GM19025 (cell line): ENCODE measurements around the gene HES5.

Source experiments
- ATAC-seq: cut with Tn5 transposase; IDR thresholded peaks from one replicate; pipeline ENCODE4 v1.9.1; 2021; ENCODE audit warnings: mild to moderate bottlenecking, low read depth, moderate library complexity; ENCODE audit not compliant: unreplicated experiment

HES5 gene

DNA sequence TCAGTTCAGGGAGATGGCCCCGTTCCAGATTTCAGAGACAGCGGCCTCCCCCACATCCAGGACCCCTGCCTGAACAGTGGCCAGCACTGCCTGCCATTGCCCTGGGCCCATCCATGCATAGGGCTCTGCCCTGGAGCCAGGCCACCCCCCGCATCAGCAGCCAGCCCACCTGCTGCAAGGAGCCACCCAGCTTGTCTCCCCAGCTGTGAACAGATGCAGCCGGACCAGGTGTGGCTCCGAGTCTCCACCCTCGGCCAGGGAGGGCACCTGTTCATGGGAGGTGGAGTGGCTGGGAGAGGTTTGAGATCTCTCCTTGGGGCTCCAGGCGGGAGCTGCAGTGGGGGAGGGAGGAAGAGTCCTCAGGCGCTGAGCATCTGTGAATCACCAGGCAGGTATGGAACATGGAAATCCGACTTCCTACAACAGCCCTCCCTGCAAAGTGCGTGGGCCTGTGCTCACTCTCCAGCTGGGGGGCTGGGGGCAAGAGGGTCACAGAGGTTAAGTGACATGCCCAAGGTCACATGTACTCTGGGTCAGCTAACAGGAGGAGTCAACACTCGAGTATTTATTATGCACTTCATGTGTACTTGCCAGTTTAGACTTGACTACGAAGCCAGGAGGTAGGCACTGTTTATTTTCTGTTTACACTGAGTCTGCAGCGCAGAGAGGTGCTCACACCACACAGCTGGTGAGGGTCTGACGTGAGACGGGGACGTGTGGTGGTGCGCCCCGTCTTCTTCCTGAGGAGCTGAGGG is 4.8 kb upstream of the HES5 start:
- no peak for ATAC-seq

DNA sequence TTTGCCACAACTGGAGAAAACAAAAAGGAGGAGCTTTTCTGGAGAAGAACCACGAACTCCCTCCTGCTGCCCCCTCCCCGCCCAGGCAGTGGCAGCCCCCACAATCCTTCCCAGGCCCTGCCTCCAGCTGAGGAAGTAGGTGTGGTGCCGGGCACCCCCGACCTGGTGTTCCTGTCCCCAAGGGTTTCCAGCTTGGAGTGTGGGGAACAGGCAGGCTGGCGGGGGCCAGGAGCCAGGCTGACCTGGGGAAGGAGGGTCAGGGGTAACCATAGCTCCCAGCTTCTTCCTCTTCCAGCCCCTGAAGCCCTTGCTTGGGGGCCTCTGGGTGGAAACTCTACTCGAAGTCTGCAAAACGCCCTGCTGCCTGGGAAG is 4.2 kb upstream of the HES5 start:
- ATAC-seq = no peak

DNA sequence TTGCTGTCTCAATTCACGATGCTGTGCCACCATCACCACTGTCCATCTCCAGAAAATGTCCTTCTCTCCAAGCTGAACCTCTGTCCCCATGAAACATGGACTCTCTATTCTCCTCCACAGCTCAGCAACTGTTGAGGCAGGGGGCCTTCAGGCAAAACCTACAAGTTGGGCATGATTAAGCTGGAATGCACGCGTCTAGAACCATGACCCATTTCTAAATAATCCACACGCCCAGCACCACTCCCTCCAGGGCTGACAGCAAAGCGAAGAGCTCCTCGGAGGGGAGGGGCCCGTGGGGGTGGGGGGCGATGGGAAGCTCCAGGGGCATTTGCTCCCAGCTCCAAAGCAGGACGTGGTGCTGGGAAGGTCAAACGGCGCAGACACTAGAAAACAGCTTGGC is 3.3 kb upstream of the HES5 start:
- no peak for ATAC-seq

- no peak for ATAC-seq
Observed at GRCh38 chr1:2532485-2533160, 2.6 kb upstream of the HES5 start.

DNA sequence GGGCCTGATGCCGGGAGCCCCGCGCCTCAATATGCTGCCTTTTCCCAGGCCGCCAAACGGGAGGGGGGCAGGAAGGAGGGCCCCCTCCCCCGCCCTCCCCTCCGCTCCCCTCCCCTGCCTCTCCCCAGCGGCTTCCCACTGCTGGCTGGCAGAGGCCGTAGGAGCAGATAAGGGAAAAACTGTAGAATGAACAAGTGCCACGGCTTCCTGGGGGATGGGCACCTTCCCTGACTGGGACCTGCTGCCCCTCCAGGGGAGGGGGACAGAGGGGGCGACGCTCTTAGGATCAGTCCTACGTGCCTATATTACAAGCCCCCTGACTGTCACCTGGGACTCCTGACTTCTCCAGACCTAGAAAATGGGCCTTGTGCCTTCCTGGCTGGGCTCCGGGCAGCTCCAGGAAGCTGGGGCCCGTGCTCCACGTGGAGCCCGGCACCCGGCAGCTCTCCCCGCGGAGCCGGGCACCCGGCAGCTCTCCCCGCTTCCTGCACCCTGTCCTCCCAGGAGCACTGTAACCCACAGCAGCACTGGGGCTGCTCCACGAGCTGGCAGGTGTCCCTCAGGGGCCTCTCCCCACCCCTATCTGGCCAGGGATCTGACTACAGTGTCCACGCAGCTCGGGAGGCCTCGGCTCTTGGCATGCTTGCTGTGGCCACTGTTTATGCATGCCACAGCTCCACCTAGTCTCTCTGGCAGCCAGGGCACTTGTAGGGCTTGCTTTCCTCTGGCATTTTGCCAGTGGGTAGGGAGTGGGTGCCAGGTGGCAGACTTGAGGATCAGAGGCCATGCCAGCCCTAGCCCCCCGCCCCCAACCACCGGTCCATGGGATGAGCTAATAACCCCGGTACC is 674 bp upstream of the HES5 start:
- no peak for ATAC-seq

DNA sequence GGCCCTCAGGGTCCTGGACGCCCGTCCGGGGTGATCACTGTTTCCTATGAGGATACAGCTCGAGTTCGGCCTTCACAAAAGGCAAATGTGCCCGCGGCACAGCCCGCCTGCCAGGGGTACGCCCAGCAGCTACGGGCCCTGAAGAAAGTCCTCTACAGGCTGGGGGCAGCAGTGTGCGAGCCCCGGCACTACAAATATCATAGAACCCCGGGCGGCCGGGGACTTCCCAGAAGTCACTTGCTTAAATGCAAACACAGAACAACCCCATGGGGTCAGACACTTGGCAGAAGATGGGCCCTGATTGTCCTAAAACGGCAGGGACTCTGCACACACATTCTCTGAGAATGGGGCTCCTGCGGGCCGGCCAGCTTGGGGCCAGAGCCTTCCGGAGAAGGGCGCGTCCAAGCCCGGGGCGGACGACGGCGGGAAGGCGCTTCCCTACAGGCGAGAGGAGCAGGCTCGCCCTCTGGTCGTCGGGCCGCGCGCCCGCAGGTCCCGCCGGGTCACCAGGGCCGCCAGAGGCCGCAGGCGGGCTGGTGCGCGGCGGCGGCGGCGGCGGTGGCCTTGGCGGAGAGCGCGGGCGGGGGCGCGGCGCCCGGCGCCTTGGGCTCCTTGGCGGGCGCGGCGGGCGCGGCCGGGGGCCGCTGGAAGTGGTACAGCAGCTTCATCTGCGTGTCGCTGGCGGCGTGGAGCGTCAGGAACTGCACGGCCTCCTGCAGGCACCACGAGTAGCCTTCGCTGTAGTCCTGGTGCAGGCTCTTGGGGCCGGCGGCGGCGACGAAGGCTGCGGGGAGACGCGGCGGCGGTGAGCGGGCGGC is 888 bp downstream of the HES5 start:
- ATAC-seq = no peak

GRCh38 chr1:2528611-2528965 is 1.5 kb downstream of the HES5 start:
- no peak for ATAC-seq

GRCh38 chr1:2528016-2528415 is 2.0 kb downstream of the HES5 start:
- no peak for ATAC-seq

DNA sequence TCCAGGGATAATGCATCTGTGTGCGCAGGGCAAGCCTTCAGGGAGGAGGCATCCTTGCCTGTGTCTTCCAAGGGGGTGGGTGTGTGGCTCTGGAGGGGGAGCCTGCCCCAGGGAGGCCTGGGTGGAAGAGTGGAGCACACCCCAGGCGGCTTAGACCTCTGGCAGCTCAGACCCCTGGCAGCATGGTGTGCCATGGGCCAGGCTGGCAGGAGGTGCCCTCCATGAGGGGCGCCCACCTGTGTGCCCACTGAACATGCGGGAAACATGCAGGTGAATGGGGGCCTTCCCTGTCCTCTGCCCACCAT is 2.6 kb downstream of the HES5 start:
- no peak for ATAC-seq

GRCh38 chr1:2526824-2527555 is 3.1 kb downstream of the HES5 start:
- peak; percentile 24 for ATAC-seq

DNA sequence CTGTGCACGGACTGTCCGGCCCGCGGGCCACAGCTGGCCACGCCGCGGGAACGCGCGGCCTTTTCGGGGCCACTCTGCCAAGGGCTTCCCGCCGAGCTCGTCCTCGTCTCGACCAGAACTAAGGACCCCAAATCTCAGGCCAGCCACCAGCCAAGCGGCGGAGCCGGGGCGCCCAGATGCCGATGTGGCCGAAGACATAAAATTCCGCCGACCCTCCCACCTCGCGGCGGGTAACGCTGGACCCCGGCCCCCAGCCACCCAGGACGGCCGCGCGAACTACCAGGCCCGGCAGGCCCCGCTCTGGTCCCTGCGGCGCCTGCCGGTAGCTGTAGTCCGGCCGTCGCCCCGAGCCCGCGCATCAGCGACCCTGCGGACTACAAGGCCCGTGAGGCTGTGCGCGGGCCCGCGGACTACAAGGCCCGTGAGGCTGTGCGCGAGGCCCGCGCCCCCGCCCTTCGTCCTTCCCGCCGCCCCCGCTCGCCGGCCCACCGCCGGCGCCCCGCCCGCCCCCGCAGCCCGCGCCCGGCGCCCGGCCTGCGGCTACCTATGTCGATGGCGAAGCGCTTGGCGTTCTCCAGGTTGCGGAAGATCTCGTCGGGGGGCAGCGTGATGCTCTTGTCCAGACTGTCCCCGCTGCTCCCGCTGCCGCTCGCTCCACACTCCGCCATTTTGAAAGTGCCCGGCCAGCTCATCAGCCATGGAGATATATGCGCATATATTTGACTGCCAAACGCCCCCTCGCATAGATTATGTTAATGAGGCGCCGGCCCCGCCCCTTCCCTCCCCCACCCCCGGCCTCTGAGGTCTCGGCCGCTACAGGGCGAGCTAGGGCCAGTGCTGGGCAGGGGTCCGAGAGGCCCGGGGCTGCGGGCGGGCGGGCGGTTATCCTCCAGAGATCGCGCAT is 3.9 kb downstream of the HES5 start, which contains the start of gene PANK4:
PANK4 (minus strand) TSS at position 677 of the 904 bp plus-strand sequence; CDS start at position 668, 9 bp downstream.
- peak; percentile 77 for ATAC-seq

GRCh38 chr1:2525572-2525919 is 4.5 kb downstream of the HES5 start:
- no peak for ATAC-seq

DNA sequence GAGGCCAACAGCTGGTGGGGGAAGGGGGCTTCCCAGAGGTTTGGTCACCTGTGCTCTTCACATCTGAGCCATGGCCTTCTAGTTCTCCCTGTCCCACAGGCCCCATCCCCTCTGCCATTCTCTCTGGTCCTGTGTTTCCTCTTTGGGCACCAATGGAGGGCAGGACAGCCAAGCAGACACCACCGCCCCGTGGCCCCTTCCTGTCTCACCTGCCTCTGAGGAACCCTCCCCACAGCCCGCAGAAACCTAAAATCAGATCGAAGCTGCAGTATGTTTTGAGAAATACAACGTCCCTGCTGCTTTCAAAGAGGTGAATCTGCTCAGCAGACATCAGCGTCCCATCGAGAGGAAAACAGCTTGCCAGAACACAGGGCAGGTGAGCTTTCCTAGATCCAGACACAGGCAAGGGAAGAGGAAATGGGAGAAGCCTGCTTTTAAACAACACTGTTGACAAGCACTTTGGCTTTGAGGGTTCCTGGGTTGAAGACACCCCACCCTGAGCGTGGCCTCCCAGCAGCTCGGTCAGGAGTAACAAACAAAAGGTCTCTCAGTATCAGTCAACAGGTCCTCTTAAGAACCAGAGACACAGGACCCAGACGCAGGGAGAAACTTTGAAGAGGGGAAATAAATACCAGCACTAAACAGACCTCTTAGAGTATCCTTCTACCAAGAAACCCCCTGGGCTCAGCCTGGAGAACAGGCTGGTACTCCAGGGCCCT is 6.0 kb downstream of the HES5 start:
- ATAC-seq = no peak

DNA sequence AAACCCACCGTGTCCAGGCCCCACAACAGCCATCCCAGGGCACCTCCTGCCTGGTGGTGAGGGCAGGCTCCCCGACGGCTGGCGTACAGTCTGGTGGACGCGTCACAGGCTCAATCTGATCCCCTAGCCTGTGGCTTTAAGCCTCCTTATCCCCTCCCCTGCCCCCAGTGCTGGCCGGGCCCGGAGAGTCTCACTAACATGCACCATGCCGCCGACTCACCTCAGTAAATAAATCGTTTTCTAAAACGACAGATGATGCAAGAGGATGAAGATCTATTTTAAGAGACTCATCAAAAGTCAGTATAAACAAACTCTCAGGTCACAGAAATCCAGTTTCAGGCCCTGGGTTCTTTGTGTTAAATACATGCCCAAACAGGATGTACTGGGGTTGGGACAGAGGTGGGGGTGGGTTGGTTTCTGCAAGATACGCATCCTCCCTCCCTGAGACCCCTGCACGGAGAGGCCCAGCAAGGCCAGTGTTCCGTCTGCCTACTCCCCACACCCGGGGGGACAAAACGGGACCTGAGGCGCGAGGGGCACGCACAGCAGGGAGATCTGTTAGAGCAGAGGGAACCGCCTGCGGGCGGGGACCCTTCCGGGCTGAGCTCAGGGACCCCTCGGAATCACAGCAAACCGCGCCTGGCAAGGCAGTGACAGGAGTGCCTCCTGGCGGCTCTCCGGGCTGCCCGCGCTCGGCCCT is 6.7 kb downstream of the HES5 start:
- no peak for ATAC-seq

- ATAC-seq = no peak
Observed at GRCh38 chr1:2522230-2522629, 7.8 kb downstream of the HES5 start.

DNA sequence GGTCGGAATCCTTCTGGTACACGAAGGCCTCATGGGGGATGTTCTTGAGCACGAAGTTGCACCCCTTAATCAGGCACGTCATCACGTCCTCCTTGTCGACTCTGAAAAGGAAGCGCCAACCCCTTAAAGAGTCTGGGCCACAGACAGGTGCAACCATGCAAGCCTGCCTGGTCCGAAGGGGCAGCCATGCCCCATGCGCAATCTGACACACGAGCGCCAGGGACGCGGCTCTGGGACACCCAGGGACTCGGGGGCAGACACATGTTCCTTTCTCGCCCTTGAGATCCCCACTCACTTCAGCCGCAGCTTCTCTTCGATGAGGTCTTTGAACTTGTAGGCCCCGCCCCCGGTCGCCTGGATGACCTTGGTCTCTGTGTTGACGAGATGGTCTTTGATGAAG is 9.3 kb downstream of the HES5 start:
- ATAC-seq = no peak

DNA sequence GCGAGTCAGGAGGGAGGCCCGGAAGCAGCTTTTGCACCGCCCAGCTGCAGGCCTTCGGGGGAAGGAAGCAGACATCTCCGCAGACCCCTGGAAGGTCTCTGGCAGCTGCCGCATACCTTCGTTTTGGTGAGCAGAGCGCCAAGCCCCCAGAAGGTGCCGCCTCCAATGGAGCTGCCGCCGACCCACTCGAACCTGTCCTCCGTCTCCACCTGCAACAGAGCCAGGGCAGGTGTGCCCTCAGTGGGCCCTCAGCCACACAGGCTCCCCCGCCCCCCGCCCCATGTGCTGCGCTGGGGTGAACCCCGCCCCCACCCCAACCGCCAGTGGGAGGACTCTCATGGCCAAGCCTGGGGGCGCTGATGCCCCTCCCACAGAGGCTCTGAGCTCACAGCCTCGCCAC is 9.9 kb downstream of the HES5 start:
- ATAC-seq = no peak

DNA sequence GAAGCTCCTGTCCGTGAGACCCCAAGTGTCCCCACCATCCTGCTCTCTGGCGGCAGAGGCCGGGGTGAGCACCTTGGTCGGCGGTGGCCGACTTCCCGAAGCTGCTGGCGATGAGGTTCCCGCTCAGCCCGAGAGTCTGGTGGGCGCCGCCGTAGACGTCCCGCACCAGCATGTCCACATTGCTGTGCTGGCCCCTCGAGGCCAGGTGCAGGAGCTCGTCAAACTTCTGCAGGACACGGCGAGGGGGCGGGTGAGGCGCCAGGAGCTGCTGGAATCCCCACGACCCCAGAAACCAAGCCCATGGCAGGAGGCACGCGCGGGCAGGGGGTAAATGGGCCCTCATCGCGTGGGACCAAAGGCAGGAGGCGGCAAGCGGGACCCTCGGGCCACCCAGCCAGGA is 10.3 kb downstream of the HES5 start:
- ATAC-seq = no peak
